NCI-H1417 treated with DMSO at 0.1 percent for 48 hours (cell line): Measurements from ENCODE around the gene ERGIC1.

Source experiments
- DNase-seq: peaks from one replicate; lab custom pipeline; 2025; lab: John Stamatoyannopoulos, UW

Gene ERGIC1

GRCh38 chr5:172920447-172920849, 86.4 kb downstream of the ERGIC1 start:
- no peak for DNase-seq

- DNase-seq, result no peak
Measured at GRCh38 chr5:172920995-172921394, 86.9 kb downstream of the ERGIC1 start.

- DNase-seq, result no peak
Measured at GRCh38 chr5:172921906-172922305, 87.9 kb downstream of the ERGIC1 start.

- DNase-seq, result no peak
Measured at GRCh38 chr5:172923539-172923938, 89.5 kb downstream of the ERGIC1 start.

GRCh38 chr5:172925336-172925948, 91.4 kb downstream of the ERGIC1 start:
- DNase-seq, result no peak

- no peak for DNase-seq
Measured at GRCh38 chr5:172926008-172926523, 92.0 kb downstream of the ERGIC1 start.

- no peak for DNase-seq
Measured at GRCh38 chr5:172926796-172927195, 92.7 kb downstream of the ERGIC1 start.

GRCh38 chr5:172929371-172929838, 95.4 kb downstream of the ERGIC1 start:
- no peak for DNase-seq

- no peak for DNase-seq
Measured at GRCh38 chr5:172931001-172931536, 97.0 kb downstream of the ERGIC1 start.

- DNase-seq, result no peak
Measured at GRCh38 chr5:172932313-172933017, 98.4 kb downstream of the ERGIC1 start.

- no peak for DNase-seq
Measured at GRCh38 chr5:172933238-172933637, 99.2 kb downstream of the ERGIC1 start.

- DNase-seq, result no peak
Measured at GRCh38 chr5:172935096-172935495, 101.0 kb downstream of the ERGIC1 start.

- no peak for DNase-seq
Measured at GRCh38 chr5:172936401-172936800, 102.3 kb downstream of the ERGIC1 start.

- no peak for DNase-seq
Measured at GRCh38 chr5:172939071-172939470, 105.0 kb downstream of the ERGIC1 start.

- DNase-seq, result no peak
Measured at GRCh38 chr5:172939611-172940267, 105.7 kb downstream of the ERGIC1 start.

- no peak for DNase-seq
Measured at GRCh38 chr5:172940268-172941066, 106.4 kb downstream of the ERGIC1 start.

- DNase-seq, result no peak
Measured at GRCh38 chr5:172941067-172941516, 107.0 kb downstream of the ERGIC1 start.

GRCh38 chr5:172942556-172942955, 108.5 kb downstream of the ERGIC1 start:
- no peak for DNase-seq

GRCh38 chr5:172943283-172943841, 109.3 kb downstream of the ERGIC1 start:
- DNase-seq, result no peak

- no peak for DNase-seq
Measured at GRCh38 chr5:172943906-172944305, 109.9 kb downstream of the ERGIC1 start.

- no peak for DNase-seq
Measured at GRCh38 chr5:172944741-172945140, 110.7 kb downstream of the ERGIC1 start.
